Tibial artery (tissue), 4 donors: ENCODE measurements around the gene MFN1.

Source experiments
- DNase-seq, 2 donors: peaks; one replicate each; pipeline ENCODE4 v3.0.0-alpha.2; 2019
- H3K27ac ChIP-seq, 2 donors: fragments of 200-600 bp; sonication (generic) in 1 of 2; 1 replicate in 1 of 2; 2 replicates in 1 of 2; pipeline ENCODE4 v1.5.1; 2018 to 2019; ENCODE audit warnings: mild to moderate bottlenecking in 1 of 2
- H3K27me3 ChIP-seq, 2 donors: fragments of 200-600 bp; sonication (generic) in 1 of 2; one replicate each; pipeline versions ENCODE4 v1.5.1 to v1.6.0; 2016 to 2019
- H3K36me3 ChIP-seq, 3 donors: fragments of 200-600 bp; sonication (generic) in 2 of 3; one replicate each; pipeline ENCODE4 v1.5.1; 2016 to 2019; ENCODE audit warnings: mild to moderate bottlenecking in 2 of 3
- H3K4me1 ChIP-seq, 4 donors: fragments of 200-600 bp; sonication (generic) in 2 of 4; 1 replicate in 3 of 4; 2 replicates in 1 of 4; pipeline ENCODE4 v1.5.1; 2016 to 2019
- H3K4me3 ChIP-seq, 2 donors: fragments of 200-600 bp; sonication (generic) in 1 of 2; 1 replicate in 1 of 2; 2 replicates in 1 of 2; pipeline ENCODE4 v1.5.1; 2018 to 2019; ENCODE audit warnings: mild to moderate bottlenecking in 2 of 2
- H3K9me3 ChIP-seq, 3 donors: fragments of 200-600 bp; sonication (generic) in 1 of 3; one replicate each; pipeline ENCODE4 v1.5.1; 2016 to 2019
- intact Hi-C: fragments of 100-400 bp; cut with DNase I; formaldehyde crosslinking; loops from one replicate; pipeline ENCODE4 v1.15.0; 2023; ENCODE audit warnings: low total_unique reads
- TF ChIP-seq, protein P1 (sequence below), 2 experiments: fragments of 200-600 bp in 1 of 2; fragments of 450-650 bp in 1 of 2; IDR thresholded peaks; one replicate each; pipeline ENCODE4 v1.5.1; 2017 to 2019; ENCODE audit warnings: antibody characterized with exemption in 2 of 2, mild to moderate bottlenecking in 1 of 2, moderate library complexity in 1 of 2

The MFN1 gene

DNA sequence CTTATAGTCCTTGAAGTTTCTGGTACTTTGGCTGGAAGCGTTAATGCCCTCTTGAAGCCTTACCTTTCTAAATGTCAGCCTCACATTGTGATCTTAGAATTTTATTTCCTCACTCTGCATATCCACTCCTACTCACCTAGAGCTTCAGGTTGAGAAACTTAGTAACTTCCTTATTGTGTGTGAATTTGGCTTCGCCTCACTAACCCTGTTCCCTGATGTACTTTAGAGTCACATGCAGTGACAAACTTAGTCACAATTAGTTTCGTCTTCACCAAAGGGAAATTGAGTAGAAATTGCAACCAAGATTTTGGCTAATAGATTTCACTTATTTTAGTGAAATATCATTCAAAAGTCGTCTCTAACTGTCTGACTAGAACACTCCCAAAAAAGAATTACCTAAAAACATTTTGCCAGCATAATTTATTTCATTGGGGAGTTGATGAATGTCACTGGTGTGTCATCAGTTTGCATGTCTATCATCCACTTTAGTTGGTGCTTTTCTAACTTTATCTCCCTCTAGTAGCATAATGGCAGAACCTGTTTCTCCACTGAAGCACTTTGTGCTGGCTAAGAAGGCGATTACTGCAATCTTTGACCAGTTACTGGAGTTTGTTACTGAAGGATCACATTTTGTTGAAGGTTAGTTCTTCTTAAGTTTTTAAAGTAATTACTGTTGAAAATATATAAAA is 960 bp downstream of the MFN1 start:
- Histone ChIP-seq H3K36me3 (peaks cover 14 to 25% (median 22%) of the 10 kb centered on the region in 3 donors), H3K4me1 (peaks cover 0 to 26% (median 12%) of the 10 kb centered on the region in 4 donors), H3K4me3 (peak overlapping the region; percentile 66 to 69), H3K9me3 (no peaks in the 10 kb centered on the region), H3K27me3 (no peaks in the 10 kb centered on the region), H3K27ac (peak overlapping the region; percentile 78 to 92)
- intact Hi-C loops, result loop anchor here (10.0 kb wide), 1 partner anchor 216 kb away; the partner anchor contains the start of gene ACTL6A
- no peak for DNase-seq
- TF ChIP-seq, protein P1, sequence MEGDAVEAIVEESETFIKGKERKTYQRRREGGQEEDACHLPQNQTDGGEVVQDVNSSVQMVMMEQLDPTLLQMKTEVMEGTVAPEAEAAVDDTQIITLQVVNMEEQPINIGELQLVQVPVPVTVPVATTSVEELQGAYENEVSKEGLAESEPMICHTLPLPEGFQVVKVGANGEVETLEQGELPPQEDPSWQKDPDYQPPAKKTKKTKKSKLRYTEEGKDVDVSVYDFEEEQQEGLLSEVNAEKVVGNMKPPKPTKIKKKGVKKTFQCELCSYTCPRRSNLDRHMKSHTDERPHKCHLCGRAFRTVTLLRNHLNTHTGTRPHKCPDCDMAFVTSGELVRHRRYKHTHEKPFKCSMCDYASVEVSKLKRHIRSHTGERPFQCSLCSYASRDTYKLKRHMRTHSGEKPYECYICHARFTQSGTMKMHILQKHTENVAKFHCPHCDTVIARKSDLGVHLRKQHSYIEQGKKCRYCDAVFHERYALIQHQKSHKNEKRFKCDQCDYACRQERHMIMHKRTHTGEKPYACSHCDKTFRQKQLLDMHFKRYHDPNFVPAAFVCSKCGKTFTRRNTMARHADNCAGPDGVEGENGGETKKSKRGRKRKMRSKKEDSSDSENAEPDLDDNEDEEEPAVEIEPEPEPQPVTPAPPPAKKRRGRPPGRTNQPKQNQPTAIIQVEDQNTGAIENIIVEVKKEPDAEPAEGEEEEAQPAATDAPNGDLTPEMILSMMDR (IDR thresholded peaks at IDR 0.05), result no peak

DNA sequence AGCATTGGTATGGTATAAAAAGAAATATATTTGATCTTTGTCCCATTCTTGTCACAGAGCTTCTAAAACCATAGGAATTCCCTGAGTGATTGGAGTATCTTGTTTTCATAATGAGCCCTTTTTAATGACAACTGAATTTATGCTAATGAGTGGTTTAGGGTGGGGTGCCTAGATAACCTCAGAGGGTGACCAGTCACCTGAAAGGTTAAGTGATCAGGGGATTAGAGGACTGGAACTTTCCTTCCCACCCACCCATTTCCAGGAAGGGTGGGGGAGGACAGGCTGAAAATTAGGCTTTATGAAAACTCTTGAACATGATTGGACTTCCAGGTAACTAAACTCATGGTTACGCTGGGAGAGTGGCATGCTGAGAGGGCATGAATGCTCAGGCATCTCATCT is 8.5 kb downstream of the MFN1 start:
- no peak overlapping the region for H3K4me3 ChIP-seq
- peaks cover 39 to 99% (median 85%) of the 10 kb centered on the region in 3 donors for H3K36me3 ChIP-seq
- H3K9me3 ChIP-seq, result no peaks in the 10 kb centered on the region
- TF ChIP-seq, protein P1 (IDR thresholded peaks at IDR 0.05), result no peak
- DNase-seq, result no peak
- no peak overlapping the region for H3K27ac ChIP-seq
- H3K4me1 ChIP-seq, result no peaks in the 10 kb centered on the region
- no peaks in the 10 kb centered on the region for H3K27me3 ChIP-seq
- intact Hi-C loops, result no loop called here

DNA sequence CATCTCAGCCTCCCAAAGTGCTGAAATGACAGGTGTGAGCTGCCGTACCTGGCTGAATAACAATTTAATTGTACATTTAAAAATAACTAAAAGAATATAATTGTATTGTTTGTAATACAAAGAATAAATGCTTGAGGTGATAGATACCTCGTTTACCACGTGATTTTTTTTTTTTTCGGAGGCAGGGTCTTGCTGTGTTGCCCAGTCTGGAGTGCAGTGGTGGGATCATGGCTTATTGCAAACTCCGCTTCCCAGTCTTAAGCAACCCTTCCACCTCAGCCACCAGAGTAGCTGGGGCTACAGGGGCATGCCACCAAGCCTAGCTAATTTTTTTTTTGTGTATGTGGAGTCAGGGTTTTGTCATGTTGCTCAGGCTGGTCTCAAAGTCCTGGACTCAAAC is 15.8 kb downstream of the MFN1 start:
- Histone ChIP-seq H3K4me1 (no peaks in the 10 kb centered on the region), H3K9me3 (no peaks in the 10 kb centered on the region), H3K4me3 (no peak overlapping the region), H3K27me3 (no peaks in the 10 kb centered on the region), H3K27ac (no peak overlapping the region), H3K36me3 (peaks cover 78 to 97% (median 83%) of the 10 kb centered on the region in 3 donors)
- TF ChIP-seq, protein P1 (IDR thresholded peaks at IDR 0.05), result no peak
- no peak for DNase-seq
- intact Hi-C loops, result no loop called here

DNA sequence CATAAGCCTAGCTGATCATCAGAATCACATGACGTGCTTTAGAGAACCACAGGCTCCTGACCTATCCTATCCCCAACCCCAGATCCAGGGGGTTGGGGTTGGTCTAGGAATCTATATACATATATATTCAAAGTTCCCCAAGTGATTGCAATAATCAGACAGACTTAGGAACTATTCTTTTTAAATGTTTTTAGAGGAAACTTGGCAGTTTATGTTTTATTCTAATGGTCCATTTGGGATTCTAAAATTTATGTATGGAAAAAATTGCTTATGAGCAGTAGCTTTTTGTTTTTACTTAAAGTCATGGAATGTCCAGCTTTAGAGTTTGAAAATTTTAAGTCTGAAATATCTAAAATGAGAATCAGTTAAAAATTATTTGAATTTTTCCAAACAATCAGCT is 22.1 kb downstream of the MFN1 start:
- Histone ChIP-seq H3K4me1 (no peaks in the 10 kb centered on the region), H3K9me3 (no peaks in the 10 kb centered on the region), H3K36me3 (peaks cover 55 to 73% (median 59%) of the 10 kb centered on the region in 3 donors), H3K27ac (no peak overlapping the region), H3K4me3 (no peak overlapping the region), H3K27me3 (no peaks in the 10 kb centered on the region)
- TF ChIP-seq, protein P1 (IDR thresholded peaks at IDR 0.05), result no peak
- intact Hi-C loops, result no loop called here
- DNase-seq, result no peak

DNA sequence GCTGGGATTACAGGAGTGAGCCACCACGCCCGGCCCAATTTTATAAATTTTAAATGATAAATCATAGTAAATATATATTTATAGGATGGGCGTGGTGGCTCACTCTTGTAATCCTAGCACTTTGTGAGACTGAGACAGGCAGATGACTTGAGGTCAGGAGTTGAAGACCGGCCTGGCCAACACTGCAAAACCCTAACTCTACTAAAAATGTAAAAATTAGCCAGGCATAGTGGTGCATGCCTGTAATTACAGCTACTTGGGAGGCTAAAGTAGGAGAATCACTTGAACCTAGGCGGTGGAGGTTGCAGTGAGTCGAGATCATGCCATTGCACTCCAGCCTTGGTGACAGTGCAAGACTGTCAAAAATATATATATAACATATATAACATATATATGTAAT is 26.4 kb downstream of the MFN1 start:
- Histone ChIP-seq H3K4me1 (no peaks in the 10 kb centered on the region), H3K27ac (no peak overlapping the region), H3K9me3 (no peaks in the 10 kb centered on the region), H3K27me3 (no peaks in the 10 kb centered on the region), H3K4me3 (no peak overlapping the region), H3K36me3 (peaks cover 28 to 69% (median 48%) of the 10 kb centered on the region in 3 donors)
- no peak for DNase-seq
- intact Hi-C loops, result no loop called here
- TF ChIP-seq, protein P1 (IDR thresholded peaks at IDR 0.05), result no peak
